Cardiac fibroblast (primary cell): ENCODE results near the gene CCDC12.
A peak's percentile ranks its signal among the peaks of the same experiment; 100 is the strongest.

Experiments
- DNase-seq, 2 donors: peaks; one replicate each; pipeline versions ENCODE4 v3.0.0 to v3.0.0-alpha.2; 2010; ENCODE audit warnings: low read depth in 2 of 2
- H3K4me3 ChIP-seq, 2 donors: replicated peaks in 1 of 2; 1 replicate in 1 of 2; 2 replicates in 1 of 2; pipeline ENCODE4 v1.5.1; 2011; ENCODE audit warnings: low read depth in 2 of 2, low read length in 2 of 2, mild to moderate bottlenecking in 2 of 2, moderate library complexity in 1 of 2
- TF ChIP-seq, protein P1 (sequence below): IDR thresholded peaks from one replicate; pipeline ENCODE4 v1.5.1; 2011; ENCODE audit warnings: low read depth, mild to moderate bottlenecking, low read length, inconsistent platforms

The CCDC12 gene

DNA sequence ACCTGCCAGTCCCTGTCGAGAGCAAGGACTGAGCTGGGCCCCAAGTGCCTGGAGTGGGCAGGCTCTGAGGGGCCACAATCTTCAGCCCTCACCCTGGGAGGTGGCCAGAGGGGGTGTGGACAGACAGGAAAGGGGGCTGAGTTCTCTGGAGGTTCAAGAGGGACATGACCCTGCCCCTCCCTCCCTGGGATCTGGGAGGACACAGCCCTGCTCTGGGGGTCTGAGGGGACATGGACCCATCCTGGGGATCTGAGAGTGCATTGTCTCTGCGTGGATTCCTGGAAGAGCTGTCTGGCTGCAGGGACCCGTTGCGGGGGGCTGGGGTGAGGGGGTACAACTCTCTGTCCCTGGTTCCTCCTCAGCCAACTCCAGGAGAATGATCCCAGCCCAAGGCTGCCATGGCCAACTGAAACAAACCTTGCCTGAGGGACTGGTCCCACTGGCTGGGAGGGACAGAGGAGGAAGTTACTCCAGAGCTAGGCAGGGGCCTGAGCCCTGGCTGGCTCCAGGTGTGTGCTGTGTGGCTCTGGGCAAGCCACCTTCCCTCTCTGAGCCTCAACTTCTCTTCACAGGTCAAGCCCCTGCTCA, 70.0 kb downstream of the CCDC12 start:
- H3K4me3 ChIP-seq, result no peak overlapping the region
- no peak for DNase-seq
- TF ChIP-seq, protein P1, sequence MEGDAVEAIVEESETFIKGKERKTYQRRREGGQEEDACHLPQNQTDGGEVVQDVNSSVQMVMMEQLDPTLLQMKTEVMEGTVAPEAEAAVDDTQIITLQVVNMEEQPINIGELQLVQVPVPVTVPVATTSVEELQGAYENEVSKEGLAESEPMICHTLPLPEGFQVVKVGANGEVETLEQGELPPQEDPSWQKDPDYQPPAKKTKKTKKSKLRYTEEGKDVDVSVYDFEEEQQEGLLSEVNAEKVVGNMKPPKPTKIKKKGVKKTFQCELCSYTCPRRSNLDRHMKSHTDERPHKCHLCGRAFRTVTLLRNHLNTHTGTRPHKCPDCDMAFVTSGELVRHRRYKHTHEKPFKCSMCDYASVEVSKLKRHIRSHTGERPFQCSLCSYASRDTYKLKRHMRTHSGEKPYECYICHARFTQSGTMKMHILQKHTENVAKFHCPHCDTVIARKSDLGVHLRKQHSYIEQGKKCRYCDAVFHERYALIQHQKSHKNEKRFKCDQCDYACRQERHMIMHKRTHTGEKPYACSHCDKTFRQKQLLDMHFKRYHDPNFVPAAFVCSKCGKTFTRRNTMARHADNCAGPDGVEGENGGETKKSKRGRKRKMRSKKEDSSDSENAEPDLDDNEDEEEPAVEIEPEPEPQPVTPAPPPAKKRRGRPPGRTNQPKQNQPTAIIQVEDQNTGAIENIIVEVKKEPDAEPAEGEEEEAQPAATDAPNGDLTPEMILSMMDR, result no peak

DNA sequence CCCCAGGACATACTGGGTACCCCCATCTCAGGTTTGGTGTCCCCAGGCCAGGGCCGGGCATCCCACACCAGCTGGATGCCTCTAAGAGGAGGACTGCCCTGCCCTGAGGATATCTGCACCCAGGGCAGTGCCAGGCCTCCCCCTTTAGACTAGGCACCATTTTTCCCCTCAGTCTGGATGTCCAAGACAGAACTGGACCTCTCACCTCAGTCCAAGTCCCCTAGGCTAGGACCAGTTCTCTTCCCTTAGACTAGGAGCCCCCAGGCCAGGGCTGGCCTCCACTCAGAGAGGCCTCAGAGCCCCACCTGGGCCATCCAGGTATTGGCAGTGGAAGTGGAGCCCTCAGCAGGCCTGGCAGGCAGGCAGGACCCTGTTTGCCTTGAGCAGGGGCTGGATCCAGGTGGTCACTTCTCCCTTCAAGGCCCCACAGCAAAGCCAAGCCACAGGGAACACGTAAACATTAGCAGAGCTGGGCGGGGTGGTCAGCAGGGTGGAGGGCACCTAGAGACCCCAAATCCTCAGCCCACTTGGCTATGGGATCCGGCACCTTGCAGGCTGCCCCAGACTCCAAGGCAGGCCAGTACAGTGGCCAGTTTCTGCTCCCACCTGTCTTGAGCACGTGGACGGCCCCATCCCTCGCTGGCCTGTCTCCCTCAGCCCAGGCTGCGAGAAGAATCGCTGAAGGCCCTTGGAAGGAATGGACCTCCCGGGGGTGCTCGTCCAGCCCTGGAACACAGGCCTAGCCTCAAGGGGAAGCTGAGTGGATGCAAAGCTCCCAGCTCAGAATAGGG, 70.7 kb downstream of the CCDC12 start:
- DNase-seq, result no peak
- H3K4me3 ChIP-seq, result no peak overlapping the region
- TF ChIP-seq, protein P1, result no peak

DNA sequence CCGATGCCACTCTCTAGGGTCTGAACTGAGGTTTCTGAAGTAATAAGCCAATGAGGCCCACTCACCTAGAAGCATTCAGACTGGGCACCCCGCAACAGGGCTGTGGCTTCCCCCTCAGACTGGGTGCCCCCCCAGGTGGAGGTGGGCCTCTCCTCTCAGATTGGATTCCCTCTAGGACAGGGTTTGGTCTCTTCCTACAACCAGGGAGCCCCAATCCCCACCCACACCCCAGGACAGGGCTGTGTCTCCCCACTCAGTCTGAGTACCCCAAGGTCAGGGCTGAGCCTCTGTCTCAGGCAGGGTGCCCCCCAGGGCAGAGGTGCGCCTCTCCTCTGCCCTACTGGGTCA, 71.4 kb downstream of the CCDC12 start:
- no peak for DNase-seq
- TF ChIP-seq, protein P1, result no peak
- H3K4me3 ChIP-seq, result no peak overlapping the region

DNA sequence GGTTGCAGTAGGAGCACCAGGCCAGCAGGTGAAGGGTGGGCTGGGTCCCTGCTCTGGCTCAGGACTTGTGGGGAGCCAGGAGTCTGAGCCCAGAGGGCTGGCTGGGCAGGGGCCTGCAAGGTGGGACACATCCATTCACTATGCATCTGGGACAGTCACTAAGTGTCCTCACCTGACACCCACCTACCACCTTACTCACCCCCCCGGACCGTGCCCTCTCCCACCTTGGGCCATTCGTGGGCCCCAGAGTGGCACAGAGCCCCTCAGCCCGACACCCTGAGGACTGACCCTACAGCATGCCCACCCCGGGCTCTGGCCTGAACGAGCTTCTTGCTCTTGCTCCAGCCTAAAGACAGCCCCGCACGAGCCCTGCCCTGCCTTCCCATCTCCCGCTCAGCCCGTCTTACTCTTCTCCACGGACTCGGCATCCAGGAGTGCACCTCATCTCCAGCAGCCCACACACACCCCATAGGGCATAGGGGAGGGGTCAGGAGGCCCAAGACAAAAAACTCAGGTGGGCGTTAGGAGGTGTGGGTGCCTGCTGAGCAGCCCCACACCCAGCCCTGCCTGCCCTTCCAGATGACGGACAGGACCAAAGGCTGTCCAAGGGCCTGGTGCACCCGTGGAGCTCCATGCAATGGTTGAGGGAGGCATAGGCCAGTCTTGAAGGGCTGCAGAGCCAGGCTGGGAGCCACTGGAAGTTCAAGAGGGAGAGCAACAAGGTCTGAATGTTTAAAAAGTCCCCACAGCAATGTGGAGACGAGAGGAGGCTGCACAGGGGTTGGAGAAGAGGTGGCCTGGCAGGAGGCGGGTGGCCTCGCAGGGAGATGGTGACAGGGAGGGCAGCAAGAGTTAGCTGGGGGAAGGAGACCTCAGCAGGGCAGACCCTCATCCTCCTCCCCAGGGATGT, 72.0 kb downstream of the CCDC12 start:
- TF ChIP-seq, protein P1, result no peak
- no peak overlapping the region for H3K4me3 ChIP-seq
- no peak for DNase-seq

DNA sequence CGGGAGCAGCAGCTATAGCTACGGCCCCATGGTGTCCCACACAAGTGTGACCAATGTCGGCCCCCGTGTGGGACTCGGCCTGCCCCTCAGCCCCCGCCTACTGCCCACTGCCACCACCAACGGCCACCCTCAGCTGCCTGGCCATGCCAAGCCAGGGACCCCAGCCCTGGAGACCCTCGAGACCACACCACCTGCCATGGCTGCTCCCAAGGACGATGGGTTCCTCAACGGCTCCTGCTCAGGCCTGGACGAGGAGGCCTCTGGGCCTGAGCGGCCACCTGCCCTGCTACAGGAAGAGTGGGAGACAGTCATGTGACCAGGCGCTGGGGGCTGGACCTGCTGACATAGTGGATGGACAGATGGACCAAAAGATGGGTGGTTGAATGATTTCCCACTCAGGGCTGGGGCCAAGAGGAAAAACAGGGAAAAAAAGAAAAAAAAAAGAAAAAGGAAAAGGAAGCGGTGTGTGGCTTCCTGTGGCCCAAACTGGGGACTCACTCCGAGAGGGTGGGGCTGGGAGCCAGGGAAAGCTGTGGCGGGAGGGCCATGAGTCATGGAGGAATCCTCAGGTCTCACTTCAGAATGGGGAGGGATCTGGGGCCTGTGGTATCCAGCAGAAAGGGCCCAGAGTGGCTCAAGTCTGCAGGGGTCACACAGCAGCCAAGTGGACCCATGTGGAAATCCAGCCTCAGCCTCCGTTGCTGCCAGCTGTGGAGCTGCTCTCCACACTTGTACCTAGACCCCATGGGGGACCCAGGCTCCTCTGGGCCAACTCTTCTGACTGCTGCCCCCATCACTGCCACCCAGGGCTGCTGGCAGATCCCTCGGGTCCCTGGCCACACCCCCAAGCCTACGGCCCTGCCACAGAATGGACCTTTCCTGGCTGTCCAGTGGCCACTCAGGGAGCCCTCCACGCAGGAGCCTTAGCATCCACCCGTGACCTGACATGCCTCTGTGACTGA, 72.9 kb downstream of the CCDC12 start:
- peak; percentile 43 to 60 for DNase-seq
- TF ChIP-seq, protein P1, result no peak
- H3K4me3 ChIP-seq, result no peak overlapping the region

DNA sequence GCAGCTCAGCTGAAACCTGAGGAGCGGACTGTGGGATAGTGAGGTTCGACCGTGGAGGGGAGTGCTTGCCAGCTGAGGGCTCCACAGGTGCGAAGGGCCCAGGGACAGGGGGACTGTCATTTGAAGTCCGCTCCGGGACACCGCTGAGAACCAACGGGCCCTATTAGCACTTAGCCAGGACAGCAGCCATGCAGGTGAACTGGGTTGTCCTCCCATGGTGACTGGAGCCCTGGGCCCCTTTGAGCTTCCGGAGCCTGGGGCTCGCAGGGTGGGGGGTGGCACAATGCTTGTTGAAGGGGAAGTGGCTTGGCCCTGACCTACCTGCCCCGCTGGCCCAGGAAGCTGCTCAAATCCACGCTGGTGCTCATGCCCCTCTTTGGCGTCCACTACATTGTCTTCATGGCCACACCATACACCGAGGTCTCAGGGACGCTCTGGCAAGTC, 74.3 kb downstream of the CCDC12 start:
- no peak for DNase-seq
- no peak overlapping the region for H3K4me3 ChIP-seq
- TF ChIP-seq, protein P1, result no peak
